ENCODE measurements around the gene FILIP1. TPM values are rescaled to one million over a fixed set of nuclear protein-coding genes. Genes with fewer than 3 reads are reported as not detected.

FILIP1 gene
- polyA plus RNA-seq, 3 donors: not detected

- no CpG with 5 or more reads among the region's 1 CpG for WGBS (ENCODE audit: insufficient coverage)
Measured at GRCh38 chr6:75300531-75300855, 193.1 kb downstream of the FILIP1 start.

GRCh38 chr6:75299801-75300530, 193.6 kb downstream of the FILIP1 start:
- no peak overlapping the region for H3K27ac ChIP-seq (ENCODE audit: low read depth in 1 of 2, low read length in 2 of 2)
- H3K27ac Mint-ChIP-seq: peak overlapping the region in 2 of 7 donors; percentile 76 to 77

More at GRCh38 chr6:75300531-75300855, 193.1 kb downstream of the FILIP1 start:
- H3K4me1 Mint-ChIP-seq: peaks cover 12% of the 10 kb centered on the region
- no peaks in the 10 kb centered on the region for H3K9me3 Mint-ChIP-seq
- H3K36me3 ChIP-seq (replicated peaks in 1 of 2; ENCODE audit: control insufficient read depth in 1 of 2, insufficient read depth in 2 of 2, low read length in 2 of 2): no peaks in the 10 kb centered on the region
- peak overlapping the region; percentile 25 for H3K4me2 ChIP-seq (replicated peaks; ENCODE audit: extremely low read depth, low read length, poor library complexity, severe bottlenecking)
- H3K27ac Mint-ChIP-seq: peak overlapping the region in 3 of 7 donors; percentile 57 to 77 (median 76)
- no peaks in the 10 kb centered on the region for H3K79me2 ChIP-seq (ENCODE audit: insufficient read depth, low read length)
- H3K36me3 Mint-ChIP-seq: no peaks in the 10 kb centered on the region
- DNase-seq: peak in 1 of 3 donors; percentile 47
- peaks cover 8 to 9% of the 10 kb centered on the region in 2 donors for H3K4me1 ChIP-seq (ENCODE audit: control insufficient read depth in 1 of 2, insufficient read depth in 2 of 2, low read length in 2 of 2)
- H2AFZ ChIP-seq (ENCODE audit: insufficient read depth, low read depth, low read length, poor library complexity, severe bottlenecking): no peak overlapping the region
- intact Hi-C loops (cut with micrococcal nuclease): no loop called here
- no peaks in the 10 kb centered on the region for H3K9me3 ChIP-seq (replicated peaks in 1 of 2; ENCODE audit: control insufficient read depth in 1 of 2, insufficient read depth in 1 of 2, low read length in 2 of 2)
- TF ChIP-seq CTCF (IDR thresholded peaks at IDR 0.05): no peak
- no peak overlapping the region for H3K4me3 Mint-ChIP-seq
- H3K27me3 Mint-ChIP-seq (ENCODE audit: low read depth in 3 of 3): peaks cover 0 to 8% (median 5%) of the 10 kb centered on the region in 3 donors
- H3K4me3 ChIP-seq (replicated peaks in 1 of 3; ENCODE audit: low read depth in 2 of 3, low read length in 3 of 3): no peak overlapping the region
- H3K27ac ChIP-seq (ENCODE audit: low read depth in 1 of 2, low read length in 2 of 2): no peak overlapping the region
- no peaks in the 10 kb centered on the region for H3K27me3 ChIP-seq (ENCODE audit: control insufficient read depth in 2 of 2, insufficient read depth in 2 of 2, low read length in 2 of 2)
- H4K20me1 ChIP-seq (ENCODE audit: insufficient read depth, low read length): no peaks in the 10 kb centered on the region
- no peak overlapping the region for H3K9ac ChIP-seq (ENCODE audit: insufficient read depth, low read length, poor library complexity, severe bottlenecking)

More at GRCh38 chr6:75299801-75300530, 193.6 kb downstream of the FILIP1 start:
- Histone ChIP-seq H3K9me3 (replicated peaks in 1 of 2; ENCODE audit: control insufficient read depth in 1 of 2, insufficient read depth in 1 of 2, low read length in 2 of 2) (no peaks in the 10 kb centered on the region), H3K79me2 (ENCODE audit: insufficient read depth, low read length) (no peaks in the 10 kb centered on the region), H3K4me2 (replicated peaks; ENCODE audit: extremely low read depth, low read length, poor library complexity, severe bottlenecking) (peak overlapping the region; percentile 25), H3K36me3 (replicated peaks in 1 of 2; ENCODE audit: control insufficient read depth in 1 of 2, insufficient read depth in 2 of 2, low read length in 2 of 2) (no peaks in the 10 kb centered on the region), H2AFZ (ENCODE audit: insufficient read depth, low read depth, low read length, poor library complexity, severe bottlenecking) (no peak overlapping the region), H3K4me1 (ENCODE audit: control insufficient read depth in 1 of 2, insufficient read depth in 2 of 2, low read length in 2 of 2) (peaks cover 8 to 9% of the 10 kb centered on the region in 2 donors), H3K27me3 (ENCODE audit: control insufficient read depth in 2 of 2, insufficient read depth in 2 of 2, low read length in 2 of 2) (no peaks in the 10 kb centered on the region), H4K20me1 (ENCODE audit: insufficient read depth, low read length) (no peaks in the 10 kb centered on the region), H3K9ac (ENCODE audit: insufficient read depth, low read length, poor library complexity, severe bottlenecking) (no peak overlapping the region), H3K4me3 (replicated peaks in 1 of 3; ENCODE audit: low read depth in 2 of 3, low read length in 3 of 3) (no peak overlapping the region)
- intact Hi-C loops (cut with micrococcal nuclease): no loop called here
- peaks cover 0 to 5% (median 4%) of the 10 kb centered on the region in 3 donors for H3K27me3 Mint-ChIP-seq (ENCODE audit: low read depth in 3 of 3)
- TF ChIP-seq CTCF (IDR thresholded peaks at IDR 0.05): no peak
- H3K4me3 Mint-ChIP-seq: no peak overlapping the region
- no peak for DNase-seq
- H3K36me3 Mint-ChIP-seq: no peaks in the 10 kb centered on the region
- peaks cover 12% of the 10 kb centered on the region for H3K4me1 Mint-ChIP-seq
- no peaks in the 10 kb centered on the region for H3K9me3 Mint-ChIP-seq
- WGBS (ENCODE audit: insufficient coverage): 38% methylated on average over 1 of the region's 2 CpGs
